Hepatocyte (in vitro differentiated cells): Measurements from ENCODE around the gene HTRA2.

Experiments used
- CTCF ChIP-seq: fragments of 200-600 bp; sonication (generic); IDR thresholded peaks from 2 replicates; pipeline ENCODE4 v1.5.1; 2016; ENCODE audit warnings: antibody characterized with exemption, mild to moderate bottlenecking; ENCODE audit not compliant: poor library complexity
- EZH2 ChIP-seq: fragments of 200-600 bp; sonication (generic); IDR thresholded peaks from 2 replicates; pipeline ENCODE4 v1.6.1; 2016; ENCODE audit warnings: antibody characterized with exemption, mild to moderate bottlenecking, borderline replicate concordance

- no peak for TF ChIP-seq CTCF
- TF ChIP-seq EZH2 = no peak
These were observed 24.4 kb downstream of the HTRA2 start, which contains the start of the genes DOK1 and LOXL3 for GRCh38 chr2:74553892-74554819.
